M059J (cell line): Measurements from ENCODE around the gene TOR3A. TPM values are rescaled to one million over a fixed set of nuclear protein-coding genes. Genes with fewer than 3 reads are reported as not detected.

Experiments used
- total RNA-seq: library from RNA; depleted of rRNA; stranded (reverse); fragments of >200 nt; shearing (Covaris generic); gene quantifications from 2 replicates; pipeline ENCODE4 v1.2.3, GENCODE V29; 2014; rRNA removed

The TOR3A gene
- total RNA-seq, 1 experiment from 2014 or later = 52.6 TPM

Other genes starting within 250 kb of the TOR3A start
- gene ANGPTL1, start 211.0 kb upstream of the TOR3A start, total RNA-seq = 1.2 TPM in 1 of 2 replicates, not detected in the other
- gene FAM20B, start 56.2 kb upstream of the TOR3A start, total RNA-seq = 27.9 and 43.0 TPM in 2 replicates
- gene ABL2, start 147.6 kb downstream of the TOR3A start, total RNA-seq = 17.3 and 38.3 TPM in 2 replicates
- gene SOAT1, start 211.7 kb downstream of the TOR3A start, total RNA-seq = 26.6 and 35.9 TPM in 2 replicates